ENCODE data around the gene TEAD1.

GRCh38 chr11:12784445-12784844 lies 110.2 kb downstream of the TEAD1 start:
- TF ChIP-seq POLR2A (IDR thresholded peaks at IDR 0.05) (no peak), CTCF (IDR thresholded peaks at IDR 0.05) (no peak), EP300 (IDR thresholded peaks at IDR 0.05) (no peak)

All from tibial nerve (tissue), 4 donors.